Activated naive CD4-positive, alpha-beta T cell treated with anti-CD3 and anti-CD28 coated beads, Interleukin-2, amount 50 U/mL, for 72 hours (primary cell): ENCODE measurements around the gene STRN4. TPM values are rescaled to one million over a fixed set of nuclear protein-coding genes. Genes with fewer than 3 reads are reported as not detected.
"Not testable (repeated sequence)": the region's sequence is repeated elsewhere in the genome, so short reads cannot be mapped to it uniquely, and the experiment has no call there.

Source experiments
- ATAC-seq, 2 donors: fragments of 150-1000 bp; cut with Tn5 transposase; 2 replicates each; pipeline ENCODE4 v1.10.0; 2021; ENCODE audit warnings: mild to moderate bottlenecking in 2 of 2, moderate library complexity in 2 of 2
- DNase-seq, 2 donors: peaks; one replicate each; pipeline ENCODE4 v3.0.0; 2021 to 2022; ENCODE audit warnings: low spot score in 2 of 2
- H3K27ac Mint-ChIP-seq, 2 donors: one replicate each; pipeline ENCODE4 v1.8.0; 2022; ENCODE audit warnings: mild to moderate bottlenecking in 2 of 2, mixed read lengths in 2 of 2
- H3K36me3 Mint-ChIP-seq, 2 donors: one replicate each; pipeline ENCODE4 v1.8.0; 2022; ENCODE audit warnings: mixed read lengths in 2 of 2
- H3K9me3 Mint-ChIP-seq, 2 donors: one replicate each; pipeline ENCODE4 v1.8.0; 2022; ENCODE audit warnings: mixed read lengths in 2 of 2
- total RNA-seq, 2 donors: library from RNA; stranded (reverse); gene quantifications; one replicate each; pipeline ENCODE4 v1.2.3, GENCODE V29; 2022

The STRN4 gene
- total RNA-seq, 2 donors from 2014 or later: 67.3 to 117 TPM

DNA sequence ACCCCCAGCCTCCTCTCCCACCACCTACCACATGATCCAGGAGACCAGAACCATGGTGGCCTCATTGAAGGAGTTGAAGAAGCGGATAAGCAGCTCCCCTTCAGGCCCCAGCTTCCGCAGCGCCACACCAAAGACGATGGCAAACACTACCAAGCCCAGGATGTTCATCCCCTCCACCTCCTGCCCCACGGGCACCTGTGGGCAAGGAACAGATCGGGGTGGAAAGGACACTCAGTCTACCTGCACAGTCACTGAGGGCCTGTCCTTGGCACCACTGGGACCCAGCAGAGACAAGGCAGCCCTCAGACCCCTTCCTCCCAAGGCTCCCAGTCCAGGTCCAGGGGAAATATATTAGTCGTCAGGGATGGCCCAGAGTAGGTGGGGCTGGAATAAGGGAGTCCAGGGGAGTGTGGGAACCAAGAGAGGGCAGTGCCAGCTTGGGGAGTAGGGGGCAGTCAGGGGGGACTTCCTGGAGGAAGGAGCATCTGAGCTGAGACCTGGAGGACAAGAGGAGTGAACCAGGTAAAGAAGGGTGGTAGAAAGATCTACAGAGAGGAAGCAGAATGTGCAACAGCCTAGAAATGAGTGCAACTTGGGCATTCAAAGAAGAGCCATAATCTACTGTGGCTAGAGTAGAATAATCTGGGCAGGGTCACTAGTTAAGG lies 36.2 kb upstream of the STRN4 start:
- no peaks in the 10 kb centered on the region for H3K9me3 Mint-ChIP-seq
- peak overlapping the region; percentile 98 to 99 for H3K27ac Mint-ChIP-seq
- DNase-seq (no peak), ATAC-seq (no peak)
- peaks cover 60 to 74% of the 10 kb centered on the region in 2 donors for H3K36me3 Mint-ChIP-seq

DNA sequence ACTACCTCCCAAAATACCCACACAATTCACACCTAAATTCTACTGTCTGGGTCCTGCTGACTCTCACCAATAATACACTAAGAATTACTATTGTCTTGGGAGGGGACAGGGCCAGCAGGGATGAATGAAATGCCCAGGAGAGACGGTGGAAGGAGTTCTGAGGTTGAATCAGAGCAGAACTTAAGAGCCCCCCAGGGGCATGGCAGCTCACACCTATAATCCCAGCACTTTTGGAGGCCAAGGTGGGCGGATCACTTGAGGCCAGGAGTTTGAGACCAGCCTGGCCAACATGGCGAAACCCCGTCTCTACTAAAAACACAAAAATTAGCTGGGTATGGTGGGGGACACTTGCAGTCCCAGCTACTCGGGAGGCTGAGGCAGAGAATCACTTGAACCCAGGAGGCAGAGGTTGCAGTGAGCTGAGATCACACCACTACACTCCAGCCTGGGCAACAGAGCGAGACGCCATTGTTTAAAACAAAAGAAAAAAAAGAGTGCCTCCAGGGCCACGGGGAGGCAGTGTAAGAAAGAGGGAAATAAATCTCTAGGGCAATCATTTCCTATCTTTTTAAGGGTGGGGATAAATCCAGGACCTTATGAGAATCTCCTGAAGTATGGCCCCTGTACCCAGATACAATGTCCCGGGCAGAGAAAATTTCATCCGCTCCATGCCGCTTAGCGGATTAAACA lies 31.9 kb upstream of the STRN4 start:
- not testable (repeated sequence) for H3K27ac Mint-ChIP-seq, H3K9me3 Mint-ChIP-seq, DNase-seq, ATAC-seq
- peaks cover 37 to 53% of the 10 kb centered on the region in 2 donors for H3K36me3 Mint-ChIP-seq

DNA sequence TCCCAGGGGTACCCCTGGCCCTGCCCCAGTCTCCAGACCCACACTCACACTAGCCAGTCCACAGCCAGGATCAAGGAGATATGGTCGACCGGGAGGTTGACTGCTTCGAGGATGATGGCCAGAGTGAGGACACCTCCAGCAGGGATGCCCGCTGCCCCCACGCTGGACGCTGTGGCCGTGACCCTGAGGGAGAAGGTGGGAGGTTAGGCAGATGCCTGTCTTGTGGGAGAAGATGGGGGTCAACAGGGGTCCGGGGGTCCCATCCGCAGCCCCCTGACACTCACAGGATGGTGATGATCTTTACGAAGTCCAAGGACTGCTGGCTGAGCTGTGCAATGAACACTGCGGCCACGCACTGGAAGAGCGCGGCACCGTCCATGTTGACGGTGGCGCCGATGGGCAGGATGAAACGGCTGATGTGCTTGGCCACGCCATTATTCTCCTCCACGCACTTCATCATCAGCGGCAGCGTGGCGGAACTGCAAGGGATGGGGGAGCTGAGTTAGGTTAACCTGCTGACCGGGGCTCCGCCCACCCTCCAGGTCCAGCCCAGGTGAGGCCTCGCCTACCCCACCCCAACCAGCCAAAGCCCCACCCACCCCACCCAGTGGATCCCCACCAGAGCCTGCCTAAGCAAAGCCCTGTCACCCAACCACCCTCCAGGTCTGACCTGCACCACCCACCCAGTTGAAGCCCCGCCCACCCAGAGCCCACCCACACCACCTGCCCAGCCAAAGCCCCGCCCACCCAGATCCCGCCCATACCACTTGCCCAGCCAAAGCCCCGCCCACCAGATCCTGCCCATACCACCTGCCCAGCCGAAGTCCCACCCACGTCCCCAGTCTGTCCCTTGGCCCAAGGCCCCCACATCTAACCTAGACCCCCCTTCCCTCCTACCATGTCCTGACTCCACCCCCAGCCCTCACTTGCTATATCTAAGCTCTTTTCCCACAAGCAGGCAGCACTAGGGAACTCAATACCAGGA lies 31.0 kb upstream of the STRN4 start:
- ATAC-seq: peak in 1 of 2 donors; percentile 29
- no peaks in the 10 kb centered on the region for H3K9me3 Mint-ChIP-seq
- peaks cover 29 to 44% of the 10 kb centered on the region in 2 donors for H3K36me3 Mint-ChIP-seq
- DNase-seq: no peak
- peak overlapping the region in 1 of 2 donors; percentile 31 for H3K27ac Mint-ChIP-seq

DNA sequence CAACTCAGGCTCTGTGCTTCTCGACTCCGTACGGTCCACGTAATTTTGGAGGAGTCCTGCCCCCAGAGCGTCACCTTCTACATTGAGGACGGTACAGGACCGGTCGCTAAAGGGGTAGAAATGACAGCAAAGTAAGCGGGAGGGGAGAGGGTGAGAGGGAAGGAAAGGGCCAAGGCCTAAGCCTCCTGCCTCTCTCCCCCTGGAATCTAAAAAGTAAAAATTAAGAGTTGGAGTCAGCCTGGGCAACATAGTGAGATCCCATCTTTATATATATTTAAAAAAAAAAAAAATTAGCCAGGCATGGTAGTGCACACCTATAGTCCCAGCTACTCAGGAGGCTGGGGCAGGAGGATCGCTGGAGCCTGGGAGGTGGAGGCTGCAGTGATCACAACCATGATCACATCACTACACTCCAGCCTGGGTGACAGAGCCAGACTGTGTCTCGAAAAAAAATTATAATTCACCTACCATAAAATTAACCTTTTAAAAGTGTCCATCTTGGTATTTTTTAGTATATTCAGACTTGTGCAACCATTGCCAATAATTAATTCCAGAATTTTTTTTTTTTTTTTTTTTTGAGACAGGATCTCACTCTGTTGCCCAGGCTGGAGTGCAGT lies 29.5 kb upstream of the STRN4 start:
- Mint-ChIP-seq H3K27ac (no peak overlapping the region), H3K36me3 (peaks cover 22 to 33% of the 10 kb centered on the region in 2 donors), H3K9me3 (no peaks in the 10 kb centered on the region)
- no peak for DNase-seq
- ATAC-seq: no peak

DNA sequence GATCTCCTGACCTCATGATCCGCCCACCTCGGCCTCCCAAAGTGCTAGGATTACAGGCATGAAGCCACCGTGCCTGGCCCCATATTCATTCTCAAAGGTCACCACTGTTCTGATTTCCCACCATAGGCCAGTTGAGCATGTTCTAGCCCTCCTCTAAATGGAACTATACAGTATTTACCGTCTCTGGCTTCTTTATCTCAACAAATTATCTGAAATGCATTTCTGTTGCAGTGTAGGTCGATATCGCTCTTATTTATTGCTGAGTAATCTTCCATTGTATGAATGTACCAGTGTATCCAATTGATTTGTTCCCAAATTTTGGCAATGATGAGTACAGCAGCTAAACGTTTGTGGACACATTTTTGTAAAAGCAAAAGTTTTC lies 26.8 kb upstream of the STRN4 start:
- no peak for ATAC-seq

DNA sequence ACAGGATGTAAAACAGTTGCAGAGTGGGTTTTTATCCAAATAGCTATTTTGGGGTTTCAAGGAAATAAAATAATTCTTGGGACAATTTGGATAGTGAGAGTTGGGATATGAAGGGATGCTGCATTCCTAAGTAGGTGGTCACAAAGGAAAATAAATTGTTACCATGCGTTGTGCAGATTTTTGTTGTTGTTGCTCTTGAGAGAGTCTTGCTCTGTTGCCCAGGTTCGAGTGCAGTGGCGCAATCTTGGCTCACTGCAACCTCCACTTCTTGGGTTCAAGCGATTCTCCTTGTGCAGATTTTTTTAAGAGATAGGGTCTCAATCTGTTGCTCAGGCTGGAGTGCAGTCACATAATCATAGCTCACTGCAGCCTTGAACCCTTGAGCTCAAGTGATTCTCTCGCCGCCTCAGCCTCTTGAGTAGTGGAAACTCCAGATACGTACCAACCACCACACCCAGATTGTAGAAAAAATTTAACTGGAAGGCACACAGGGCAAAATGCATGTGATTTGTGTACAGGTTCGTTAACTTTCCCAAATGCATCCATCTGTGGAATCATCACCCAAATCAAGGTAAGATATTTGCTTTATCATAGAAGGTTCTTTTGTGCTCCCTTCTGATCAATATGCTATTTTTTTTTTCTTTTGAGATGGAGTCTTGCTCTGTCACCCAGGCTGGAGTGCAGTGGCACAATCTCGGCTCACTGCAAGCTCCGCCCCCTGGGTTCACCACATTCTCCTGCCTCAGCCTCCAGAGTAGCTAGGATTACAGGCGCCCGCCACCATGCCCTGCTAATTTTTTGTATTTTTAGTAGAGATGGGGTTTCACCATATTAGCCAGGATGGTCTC lies 26.1 kb upstream of the STRN4 start:
- Mint-ChIP-seq H3K36me3 (peaks cover 16 to 23% of the 10 kb centered on the region in 2 donors), H3K27ac (no peak overlapping the region), H3K9me3 (no peaks in the 10 kb centered on the region)
- ATAC-seq (no peak), DNase-seq (no peak)

More for the DNA sequence above, 26.8 kb upstream of the STRN4 start:
- H3K9me3 Mint-ChIP-seq: no peaks in the 10 kb centered on the region
- peaks cover 20 to 28% of the 10 kb centered on the region in 2 donors for H3K36me3 Mint-ChIP-seq
- no peak for DNase-seq
- H3K27ac Mint-ChIP-seq: no peak overlapping the region

DNA sequence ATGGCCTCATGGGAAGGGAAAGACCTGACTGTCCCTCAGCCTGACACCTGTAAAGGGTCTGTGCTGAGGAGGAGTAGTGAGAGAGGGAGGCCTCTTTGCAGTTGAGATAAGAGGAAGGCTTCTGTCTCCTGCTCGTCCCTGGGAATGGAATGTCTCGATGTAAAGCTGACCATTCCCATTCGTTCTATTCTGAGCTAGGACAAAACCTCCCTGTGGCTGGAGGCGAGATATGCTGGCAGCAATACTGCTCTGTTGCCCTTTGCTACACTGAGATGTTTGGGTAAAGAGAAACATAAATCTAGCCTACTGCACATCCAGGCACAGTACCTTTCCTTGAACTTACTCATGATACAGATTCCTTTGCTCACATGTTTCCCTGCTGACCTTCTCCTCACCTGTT lies 22.5 kb upstream of the STRN4 start:
- not testable (repeated sequence) for H3K36me3 Mint-ChIP-seq, ATAC-seq, DNase-seq, H3K9me3 Mint-ChIP-seq
- H3K27ac Mint-ChIP-seq: peak overlapping the region in 1 of 2 donors; percentile 70

DNA sequence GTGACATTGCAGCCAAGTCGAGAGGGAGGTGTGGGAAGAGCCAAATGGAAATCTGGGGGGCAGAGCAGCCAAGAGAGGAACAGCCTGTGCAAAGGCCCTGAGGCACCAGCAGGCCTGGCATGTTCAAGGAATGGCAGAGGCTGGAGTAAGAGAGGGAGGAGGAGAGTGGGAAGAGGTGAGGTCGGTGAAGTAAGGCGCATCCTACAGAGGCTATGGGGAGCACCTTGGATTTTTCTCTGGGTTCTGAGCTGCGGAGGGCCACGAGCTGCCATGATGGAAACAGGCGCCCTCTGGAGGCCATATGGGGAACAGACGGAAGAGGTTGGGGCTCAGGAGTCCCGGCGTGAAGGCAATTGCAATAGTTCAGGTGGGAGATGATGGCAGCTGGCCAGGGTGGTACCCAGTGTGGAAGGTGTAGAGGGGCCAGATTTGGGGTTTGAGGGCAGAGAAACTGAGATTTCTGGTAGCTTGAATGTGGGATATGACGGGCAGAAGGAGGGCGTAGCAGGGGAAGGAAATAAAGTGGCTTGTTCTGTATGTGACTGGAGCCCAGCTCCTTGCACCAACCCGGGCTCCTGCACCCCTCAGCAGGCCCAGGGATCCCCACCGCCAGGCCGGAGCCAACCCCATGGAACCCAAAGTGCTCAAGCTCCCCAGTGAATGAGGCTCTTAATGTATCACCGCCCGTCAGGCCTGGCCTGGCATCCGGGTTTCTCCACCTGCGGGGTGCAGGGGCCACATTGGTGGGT lies 20.5 kb upstream of the STRN4 start:
- no peaks in the 10 kb centered on the region for H3K36me3 Mint-ChIP-seq
- ATAC-seq: peak; percentile 77 to 82
- H3K9me3 Mint-ChIP-seq: no peaks in the 10 kb centered on the region
- H3K27ac Mint-ChIP-seq: no peak overlapping the region
- DNase-seq: peak; percentile 71 to 72

DNA sequence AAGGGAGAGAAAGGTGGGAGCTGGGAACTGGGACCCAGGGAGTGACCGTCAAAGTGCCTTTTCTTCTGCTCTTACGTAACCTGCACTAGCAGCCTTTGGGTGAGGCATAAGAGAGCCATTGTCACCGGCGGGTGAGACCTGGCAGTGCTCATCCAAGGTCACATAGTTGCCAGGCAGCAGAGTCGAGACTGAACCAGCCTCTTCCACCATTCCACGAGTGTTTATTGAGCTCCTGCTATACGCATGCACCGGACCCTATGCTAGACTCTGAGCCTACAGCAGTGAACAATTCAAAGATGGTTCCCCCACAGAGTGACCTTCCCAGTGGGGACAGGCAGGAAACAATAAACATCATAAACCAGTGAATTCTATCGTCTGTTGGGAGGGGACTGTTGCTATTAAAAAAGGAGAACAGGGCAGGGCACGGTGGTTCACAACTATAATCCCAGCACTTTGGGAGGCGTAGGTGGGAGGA lies 18.6 kb upstream of the STRN4 start:
- no peak overlapping the region for H3K27ac Mint-ChIP-seq
- H3K36me3 Mint-ChIP-seq: no peaks in the 10 kb centered on the region
- H3K9me3 Mint-ChIP-seq: no peaks in the 10 kb centered on the region
- DNase-seq (no peak), ATAC-seq (no peak)

DNA sequence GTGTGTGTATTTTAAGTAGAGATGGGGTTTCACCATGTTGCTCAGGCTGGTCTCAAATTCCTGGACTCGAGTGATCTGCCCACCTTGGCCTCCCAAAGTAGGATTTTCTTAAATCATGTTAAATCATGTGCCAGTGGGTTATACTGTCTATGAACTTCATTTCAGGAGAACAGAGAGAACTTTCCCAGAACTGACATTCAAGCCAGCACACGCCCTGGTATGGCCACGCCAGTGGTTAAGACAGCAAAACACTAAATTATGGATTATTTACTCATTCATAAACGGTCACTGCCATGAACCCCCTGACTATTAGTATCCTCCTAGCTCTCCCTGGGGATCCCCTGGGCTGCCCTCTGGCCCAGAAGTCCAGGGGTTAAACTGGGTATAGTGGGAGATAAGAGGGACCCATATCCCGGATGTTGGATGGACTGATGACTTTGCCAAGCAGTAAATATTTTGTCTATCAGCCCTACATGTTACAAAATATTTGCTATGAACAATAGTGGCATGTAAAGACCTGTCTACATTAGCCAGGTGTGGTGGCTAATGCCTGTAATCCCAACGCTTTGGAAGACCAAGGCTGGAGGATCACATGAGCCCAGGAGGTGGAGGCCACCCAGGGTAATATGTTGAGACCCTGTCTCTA lies 16.1 kb upstream of the STRN4 start:
- Mint-ChIP-seq H3K9me3 (no peaks in the 10 kb centered on the region), H3K36me3 (no peaks in the 10 kb centered on the region), H3K27ac (no peak overlapping the region)
- DNase-seq (no peak), ATAC-seq (no peak)

DNA sequence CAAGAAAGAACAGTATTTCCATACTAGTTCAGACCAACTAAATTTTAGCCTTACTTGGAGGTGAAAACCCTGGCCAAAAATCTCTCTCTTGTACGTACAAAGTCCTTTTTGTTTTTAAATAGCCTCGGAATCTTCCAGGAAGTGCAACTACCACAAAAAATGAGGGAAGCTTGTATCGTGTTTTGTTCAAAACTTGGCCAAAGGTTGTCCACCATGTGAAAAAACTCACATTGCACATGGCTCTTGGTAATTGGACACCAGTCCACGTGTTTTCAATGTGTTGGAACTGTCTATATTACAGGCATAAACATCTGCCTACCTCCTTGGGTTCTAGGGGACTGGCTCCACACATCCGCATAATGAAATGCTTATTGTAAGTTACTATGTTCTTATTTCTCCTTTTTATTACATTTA lies 15.2 kb upstream of the STRN4 start:
- ATAC-seq: no peak
- H3K9me3 Mint-ChIP-seq: no peaks in the 10 kb centered on the region
- no peak for DNase-seq
- H3K27ac Mint-ChIP-seq: no peak overlapping the region
- H3K36me3 Mint-ChIP-seq: no peaks in the 10 kb centered on the region

DNA sequence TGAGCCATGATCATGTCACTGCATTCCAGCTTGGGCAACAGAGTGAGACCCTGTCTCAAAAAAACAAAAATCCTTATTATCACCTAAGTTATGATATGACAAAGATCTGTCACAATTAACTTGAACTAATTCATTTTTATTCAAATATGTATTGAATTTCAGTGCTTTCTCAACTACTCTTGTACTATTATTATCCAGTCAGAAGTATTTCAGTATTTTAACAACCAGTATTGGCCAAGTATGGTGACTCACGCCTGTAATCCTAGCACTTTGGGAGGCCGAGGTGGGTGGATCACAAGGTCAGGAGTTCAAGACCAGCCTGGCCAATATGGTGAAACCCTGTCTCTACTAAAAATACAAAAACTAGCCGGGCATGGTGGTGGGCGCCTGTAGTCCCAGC lies 14.6 kb upstream of the STRN4 start:
- H3K27ac Mint-ChIP-seq, H3K36me3 Mint-ChIP-seq, DNase-seq, ATAC-seq, H3K9me3 Mint-ChIP-seq: not testable (repeated sequence)

DNA sequence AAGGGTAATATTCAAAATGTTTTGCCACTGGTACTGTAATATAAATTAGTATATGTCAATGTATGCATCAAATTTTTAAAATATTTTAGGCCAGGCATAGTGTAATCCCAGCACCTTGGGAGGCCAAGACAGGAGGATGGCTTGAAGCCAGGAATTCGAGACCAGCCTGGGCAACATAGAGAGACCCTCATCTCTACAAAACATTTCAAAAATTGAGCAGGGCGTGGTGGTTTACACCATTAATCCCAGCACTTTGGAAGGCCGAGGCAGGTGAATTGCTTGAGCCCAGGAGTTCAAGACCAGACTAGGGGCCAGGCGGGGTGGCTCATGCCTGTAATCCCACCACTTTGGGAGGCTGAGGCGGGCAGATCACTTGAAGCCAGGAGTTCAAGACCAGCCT lies 14.1 kb upstream of the STRN4 start:
- ATAC-seq (no peak), DNase-seq (no peak)
- no peaks in the 10 kb centered on the region for H3K9me3 Mint-ChIP-seq
- no peak overlapping the region for H3K27ac Mint-ChIP-seq
- no peaks in the 10 kb centered on the region for H3K36me3 Mint-ChIP-seq

DNA sequence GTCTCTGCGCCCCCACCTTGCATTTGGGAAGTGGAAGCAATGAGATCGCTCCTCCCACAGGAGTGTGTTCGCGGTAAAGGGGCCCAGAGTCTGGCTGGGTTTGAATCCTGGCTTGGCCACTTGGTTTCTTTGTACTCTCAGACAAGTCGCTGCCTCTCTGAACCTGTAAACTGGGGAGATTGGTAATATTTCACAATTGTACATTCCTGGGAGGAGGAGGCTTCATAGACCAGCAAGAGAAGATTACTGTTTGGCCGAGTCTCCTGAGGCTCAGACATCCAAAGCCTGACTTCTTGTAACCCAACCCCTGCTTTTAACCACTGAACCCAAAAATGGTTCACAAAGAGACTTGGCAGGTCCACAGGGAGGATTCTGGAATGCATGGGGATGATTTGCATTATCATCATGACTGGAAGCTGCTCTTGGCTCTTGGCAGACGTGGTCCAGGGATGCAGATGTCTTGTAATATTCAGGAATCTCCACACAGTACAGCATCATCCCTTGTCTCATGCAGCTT lies 13.6 kb upstream of the STRN4 start:
- no peaks in the 10 kb centered on the region for H3K9me3 Mint-ChIP-seq

More for the DNA sequence above, 13.6 kb upstream of the STRN4 start:
- H3K27ac Mint-ChIP-seq: no peak overlapping the region
- no peaks in the 10 kb centered on the region for H3K36me3 Mint-ChIP-seq
- ATAC-seq: no peak
- no peak for DNase-seq
